GM12801 (cell line): ENCODE data around the gene CYP1A1.

ENCODE experiments used
- TF ChIP-seq, protein P1 (sequence below): IDR thresholded peaks from one replicate; pipeline ENCODE4 v1.5.1; 2011; ENCODE audit warnings: control low read depth; ENCODE audit not compliant: insufficient read length; ENCODE audit errors: extremely low read depth

CYP1A1 gene

GRCh38 chr15:74674161-74674560 is 51.2 kb downstream of the CYP1A1 start:
- TF ChIP-seq, protein P1, sequence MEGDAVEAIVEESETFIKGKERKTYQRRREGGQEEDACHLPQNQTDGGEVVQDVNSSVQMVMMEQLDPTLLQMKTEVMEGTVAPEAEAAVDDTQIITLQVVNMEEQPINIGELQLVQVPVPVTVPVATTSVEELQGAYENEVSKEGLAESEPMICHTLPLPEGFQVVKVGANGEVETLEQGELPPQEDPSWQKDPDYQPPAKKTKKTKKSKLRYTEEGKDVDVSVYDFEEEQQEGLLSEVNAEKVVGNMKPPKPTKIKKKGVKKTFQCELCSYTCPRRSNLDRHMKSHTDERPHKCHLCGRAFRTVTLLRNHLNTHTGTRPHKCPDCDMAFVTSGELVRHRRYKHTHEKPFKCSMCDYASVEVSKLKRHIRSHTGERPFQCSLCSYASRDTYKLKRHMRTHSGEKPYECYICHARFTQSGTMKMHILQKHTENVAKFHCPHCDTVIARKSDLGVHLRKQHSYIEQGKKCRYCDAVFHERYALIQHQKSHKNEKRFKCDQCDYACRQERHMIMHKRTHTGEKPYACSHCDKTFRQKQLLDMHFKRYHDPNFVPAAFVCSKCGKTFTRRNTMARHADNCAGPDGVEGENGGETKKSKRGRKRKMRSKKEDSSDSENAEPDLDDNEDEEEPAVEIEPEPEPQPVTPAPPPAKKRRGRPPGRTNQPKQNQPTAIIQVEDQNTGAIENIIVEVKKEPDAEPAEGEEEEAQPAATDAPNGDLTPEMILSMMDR, result no peak

- TF ChIP-seq, protein P1, result no peak
Observed at GRCh38 chr15:74669627-74670026, 55.7 kb downstream of the CYP1A1 start.
